ENCODE results near the gene RDH14. TPM values are rescaled to one million over a fixed set of nuclear protein-coding genes. Genes with fewer than 3 reads are reported as not detected.

Gene RDH14
- total RNA-seq, 4 donors from 2014 or later: 14.9 to 21.3 (median 18.3) TPM

DNA sequence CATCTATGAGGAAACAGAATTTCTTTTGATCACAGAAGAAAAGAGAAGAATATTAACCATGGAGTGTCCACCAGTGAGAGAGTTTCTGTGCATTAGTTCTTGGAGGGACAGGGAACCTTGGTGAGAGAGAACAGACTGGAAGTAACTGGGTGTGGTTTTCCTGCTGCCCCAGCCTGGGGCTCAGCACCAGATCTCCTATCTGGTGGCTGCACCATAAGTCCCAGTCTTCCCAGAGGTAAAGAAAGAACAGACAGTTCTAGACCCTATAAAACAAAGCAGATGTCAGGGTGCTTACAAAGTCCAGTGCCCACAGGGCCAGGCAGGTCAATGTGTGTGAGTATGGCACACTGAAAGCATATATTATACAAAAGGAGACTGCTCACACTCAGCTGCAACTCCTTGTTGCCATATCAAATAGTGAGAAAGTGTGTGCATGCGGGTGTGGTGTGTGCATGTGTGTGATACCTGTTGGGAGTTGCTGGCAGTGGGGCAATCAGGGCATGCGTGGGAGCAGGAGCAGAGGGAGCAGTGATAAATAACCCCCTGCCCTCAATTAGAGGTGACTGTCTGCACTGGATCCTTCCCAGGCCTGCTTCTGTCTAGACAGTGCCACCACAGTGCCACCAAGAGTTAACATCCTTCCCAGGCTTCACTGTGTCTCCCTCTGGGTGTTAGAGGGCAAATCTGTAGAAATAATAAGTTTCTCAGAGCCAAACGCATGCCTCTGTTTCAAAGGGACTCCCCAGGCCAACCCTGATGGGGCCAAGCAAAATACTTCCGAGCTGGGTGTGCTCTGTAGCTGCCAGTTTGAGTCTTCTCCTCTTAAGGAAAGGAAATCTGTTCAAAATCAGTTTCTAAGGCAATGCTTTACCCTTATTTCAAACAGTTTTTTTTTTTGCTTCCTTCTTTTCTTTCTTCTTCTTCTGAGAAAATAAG is 45.7 kb downstream of the RDH14 start:
- Histone ChIP-seq H3K27ac (no peak overlapping the region), H3K27me3 (no peaks in the 10 kb centered on the region), H3K9me3 (no peaks in the 10 kb centered on the region), H3K36me3 (no peaks in the 10 kb centered on the region), H3K4me1 (no peaks in the 10 kb centered on the region), H3K4me3 (no peak overlapping the region)
- TF ChIP-seq POLR2A (IDR thresholded peaks at IDR 0.05): no peak
- TF ChIP-seq CTCF (IDR thresholded peaks at IDR 0.05): no peak
- DNase-seq: no peak

- Histone ChIP-seq H3K4me1 (no peaks in the 10 kb centered on the region), H3K27me3 (no peaks in the 10 kb centered on the region), H3K9me3 (no peaks in the 10 kb centered on the region), H3K4me3 (no peak overlapping the region), H3K36me3 (no peaks in the 10 kb centered on the region), H3K27ac (no peak overlapping the region)
- TF ChIP-seq POLR2A (IDR thresholded peaks at IDR 0.05) (no peak), CTCF (IDR thresholded peaks at IDR 0.05) (no peak)
- no peak for DNase-seq
Observed at GRCh38 chr2:18510775-18511174, 49.7 kb downstream of the RDH14 start.

- Histone ChIP-seq H3K4me3 (no peak overlapping the region), H3K4me1 (no peaks in the 10 kb centered on the region), H3K27ac (no peak overlapping the region), H3K36me3 (no peaks in the 10 kb centered on the region), H3K9me3 (no peaks in the 10 kb centered on the region), H3K27me3 (no peaks in the 10 kb centered on the region)
- TF ChIP-seq POLR2A (IDR thresholded peaks at IDR 0.05) (no peak), CTCF (IDR thresholded peaks at IDR 0.05) (no peak)
- no peak for DNase-seq
Observed at GRCh38 chr2:18506883-18507509, 53.5 kb downstream of the RDH14 start.

GRCh38 chr2:18505703-18506341 is 54.6 kb downstream of the RDH14 start:
- Histone ChIP-seq H3K27ac (peak overlapping the region in 1 of 4 donors; percentile 20), H3K36me3 (no peaks in the 10 kb centered on the region)
- TF ChIP-seq POLR2A (IDR thresholded peaks at IDR 0.05): no peak
- no peak for TF ChIP-seq CTCF (IDR thresholded peaks at IDR 0.05)

More at GRCh38 chr2:18505703-18506341, 54.6 kb downstream of the RDH14 start:
- no peak overlapping the region for H3K4me3 ChIP-seq
- H3K4me1 ChIP-seq: no peaks in the 10 kb centered on the region
- no peaks in the 10 kb centered on the region for H3K27me3 ChIP-seq
- DNase-seq: no peak
- H3K9me3 ChIP-seq: no peaks in the 10 kb centered on the region

Small RNA genes within 50 kb of the gene (small RNA-seq; reads per million reads assigned to genes)
- 0 reads per million in 2 donors for gene RNU6-1215P

Other genes with a start within 250 kb of the RDH14 start
- not detected for gene NT5C1B, start 28.9 kb upstream of the RDH14 start, total RNA-seq